Measurements from ENCODE around the gene MS4A10. TPM values are rescaled to one million over a fixed set of nuclear protein-coding genes. Genes with fewer than 3 reads are reported as not detected.

MS4A10 gene
- polyA plus RNA-seq, 2 of the 4 experiments (the other 2 are of a cell fraction), result not detected

DNA sequence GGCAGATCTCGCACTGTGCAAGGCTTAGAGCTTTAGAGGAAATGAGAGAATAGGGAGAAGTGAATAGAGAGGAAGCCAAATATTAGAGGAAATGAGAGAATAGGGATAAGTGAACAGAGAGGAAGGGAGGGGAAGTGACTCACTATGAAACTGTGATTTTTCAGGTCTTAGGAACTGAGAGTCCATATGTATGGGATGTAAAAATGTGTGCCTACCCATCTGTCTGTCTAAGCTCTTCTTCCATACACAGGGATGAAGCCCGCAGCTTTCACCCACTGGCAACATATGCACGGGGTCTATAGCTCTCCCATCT lies 50.4 kb downstream of the MS4A10 start:
- H3K27ac ChIP-seq, result no peak overlapping the region
- ATAC-seq (no peak), FAIRE-seq (no peak), DNase-seq (ENCODE audit: low read depth in 1 of 2, low spot score in 1 of 2) (no peak)
- no peaks in the 10 kb centered on the region for H3K4me1 ChIP-seq
- H3K4me2 ChIP-seq, result no peak overlapping the region
- ChIA-PET CTCF (interaction anchor here (1.0 to 3.8 kb wide), 5 partner anchors 23 to 549 kb away, joined by 3 to 18 read pairs (median 3); no protein-coding TSS in a partner anchor), POLR2A (no interaction called here)
- WGBS (ENCODE audit: missing lambda C conversion rate), result 49% methylated on average over 3 of the region's 3 CpGs
- H3K4me3 ChIP-seq, result no peak overlapping the region
- TF ChIP-seq GATA3 (IDR thresholded peaks at IDR 0.05; ENCODE audit: borderline replicate concordance) (no peak), ZFP36 (IDR thresholded peaks at IDR 0.05; ENCODE audit: borderline replicate concordance, partially characterized antibody) (no peak), JUN (IDR thresholded peaks at IDR 0.05) (no peak), NPAS2 (CRISPR knock-in tag; IDR thresholded peaks at IDR 0.05; ENCODE audit: borderline replicate concordance) (no peak), POLR2AphosphoS2 (conservative IDR thresholded peaks at IDR 0.05; ENCODE audit: low read length) (no peak), JUNB (IDR thresholded peaks at IDR 0.05) (no peak), HOXB13 (CRISPR knock-in tag; IDR thresholded peaks at IDR 0.05; ENCODE audit: low read depth) (no peak)
- TF ChIP-seq, protein P1, sequence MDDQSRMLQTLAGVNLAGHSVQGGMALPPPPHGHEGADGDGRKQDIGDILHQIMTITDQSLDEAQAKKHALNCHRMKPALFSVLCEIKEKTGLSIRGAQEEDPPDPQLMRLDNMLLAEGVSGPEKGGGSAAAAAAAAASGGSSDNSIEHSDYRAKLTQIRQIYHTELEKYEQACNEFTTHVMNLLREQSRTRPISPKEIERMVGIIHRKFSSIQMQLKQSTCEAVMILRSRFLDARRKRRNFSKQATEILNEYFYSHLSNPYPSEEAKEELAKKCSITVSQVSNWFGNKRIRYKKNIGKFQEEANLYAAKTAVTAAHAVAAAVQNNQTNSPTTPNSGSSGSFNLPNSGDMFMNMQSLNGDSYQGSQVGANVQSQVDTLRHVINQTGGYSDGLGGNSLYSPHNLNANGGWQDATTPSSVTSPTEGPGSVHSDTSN (IDR thresholded peaks at IDR 0.05), result no peak
- TF ChIP-seq, protein P2, sequence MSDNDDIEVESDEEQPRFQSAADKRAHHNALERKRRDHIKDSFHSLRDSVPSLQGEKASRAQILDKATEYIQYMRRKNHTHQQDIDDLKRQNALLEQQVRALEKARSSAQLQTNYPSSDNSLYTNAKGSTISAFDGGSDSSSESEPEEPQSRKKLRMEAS (IDR thresholded peaks at IDR 0.05), result no peak
- TF ChIP-seq, protein P3, sequence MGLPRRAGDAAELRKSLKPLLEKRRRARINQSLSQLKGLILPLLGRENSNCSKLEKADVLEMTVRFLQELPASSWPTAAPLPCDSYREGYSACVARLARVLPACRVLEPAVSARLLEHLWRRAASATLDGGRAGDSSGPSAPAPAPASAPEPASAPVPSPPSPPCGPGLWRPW (IDR thresholded peaks at IDR 0.05), result no peak
- H3K9me3 ChIP-seq, result no peaks in the 10 kb centered on the region

DNA sequence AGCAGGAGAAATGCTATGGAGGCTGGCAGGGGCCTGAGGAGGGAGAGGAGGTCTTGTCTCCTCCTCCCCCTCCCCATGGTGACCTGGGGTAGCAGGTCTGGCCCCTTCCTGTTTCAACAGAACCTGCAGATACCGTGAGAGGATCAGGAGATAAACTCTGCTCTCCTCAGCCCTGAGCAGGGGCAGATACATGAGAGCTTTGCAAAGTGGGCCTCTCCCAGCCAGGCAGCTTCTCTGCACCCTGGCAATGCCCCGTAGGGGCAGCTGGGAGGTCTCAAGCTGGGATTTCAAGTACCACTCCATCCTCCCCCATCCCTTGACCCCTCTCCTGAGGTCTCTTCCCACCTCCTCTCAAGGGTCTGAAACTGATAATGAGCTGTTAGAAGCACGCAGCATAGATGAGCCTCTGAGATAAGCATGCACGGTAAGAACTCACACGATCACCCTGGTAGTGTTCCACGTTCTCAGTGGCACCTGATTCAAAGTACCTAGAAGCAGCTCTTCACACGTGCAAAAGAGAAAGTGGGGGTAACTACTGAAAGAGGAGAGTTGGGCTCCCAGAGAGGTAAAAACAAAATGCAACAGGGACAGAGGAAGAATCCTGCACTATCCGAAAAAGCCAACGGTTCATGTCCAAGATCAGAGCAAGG lies 51.9 kb downstream of the MS4A10 start:
- H3K4me1 ChIP-seq, result peaks cover 4% of the 10 kb centered on the region; the same call in 1 of the 3 replicates
- H3K4me2 ChIP-seq, result no peak overlapping the region
- FAIRE-seq, result no peak
- no peak overlapping the region for H3K4me3 ChIP-seq
- ATAC-seq, result no peak
- no peaks in the 10 kb centered on the region for H3K9me3 ChIP-seq
- no peak overlapping the region for H3K27ac ChIP-seq
- WGBS (ENCODE audit: missing lambda C conversion rate), result 65% methylated on average over 7 of the region's 9 CpGs
- ChIA-PET CTCF (interaction anchor here (0.8 to 3.8 kb wide), 10 partner anchors 9 to 337 kb away, joined by 3 to 18 read pairs (median 4); no protein-coding TSS in a partner anchor), POLR2A (no interaction called here)
- no peak for DNase-seq (ENCODE audit: low read depth in 1 of 2, low spot score in 1 of 2)
- TF ChIP-seq, protein P2 (IDR thresholded peaks at IDR 0.05), result no peak
- TF ChIP-seq RAD21 (conservative IDR thresholded peaks at IDR 0.05 in 1 of 2, IDR thresholded peaks at IDR 0.05 in 1 of 2) (no peak), HOXA7 (CRISPR knock-in tag; IDR thresholded peaks at IDR 0.05) (no peak), ZSCAN20 (CRISPR knock-in tag; IDR thresholded peaks at IDR 0.05) (no peak), JUNB (IDR thresholded peaks at IDR 0.05) (no peak), MAFK (IDR thresholded peaks at IDR 0.05; ENCODE audit: partially characterized antibody) (no peak), PHF8 (IDR thresholded peaks at IDR 0.05; ENCODE audit: borderline replicate concordance, low read depth) (no peak), POLR2AphosphoS2 (conservative IDR thresholded peaks at IDR 0.05; ENCODE audit: low read length) (no peak), BHLHE40 (IDR thresholded peaks at IDR 0.05; ENCODE audit: low read depth, low read length) (no peak), CHD2 (IDR thresholded peaks at IDR 0.05; ENCODE audit: low read length, partially characterized antibody) (no peak), FOSB (CRISPR knock-in tag; IDR thresholded peaks at IDR 0.05) (no peak), RARB (CRISPR knock-in tag; IDR thresholded peaks at IDR 0.05) (no peak), NR3C1 (IDR thresholded peaks at IDR 0.05) (no peak)
- TF ChIP-seq, protein P4, sequence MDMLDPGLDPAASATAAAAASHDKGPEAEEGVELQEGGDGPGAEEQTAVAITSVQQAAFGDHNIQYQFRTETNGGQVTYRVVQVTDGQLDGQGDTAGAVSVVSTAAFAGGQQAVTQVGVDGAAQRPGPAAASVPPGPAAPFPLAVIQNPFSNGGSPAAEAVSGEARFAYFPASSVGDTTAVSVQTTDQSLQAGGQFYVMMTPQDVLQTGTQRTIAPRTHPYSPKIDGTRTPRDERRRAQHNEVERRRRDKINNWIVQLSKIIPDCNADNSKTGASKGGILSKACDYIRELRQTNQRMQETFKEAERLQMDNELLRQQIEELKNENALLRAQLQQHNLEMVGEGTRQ (IDR thresholded peaks at IDR 0.05), result no peak
- TF ChIP-seq, protein P5, sequence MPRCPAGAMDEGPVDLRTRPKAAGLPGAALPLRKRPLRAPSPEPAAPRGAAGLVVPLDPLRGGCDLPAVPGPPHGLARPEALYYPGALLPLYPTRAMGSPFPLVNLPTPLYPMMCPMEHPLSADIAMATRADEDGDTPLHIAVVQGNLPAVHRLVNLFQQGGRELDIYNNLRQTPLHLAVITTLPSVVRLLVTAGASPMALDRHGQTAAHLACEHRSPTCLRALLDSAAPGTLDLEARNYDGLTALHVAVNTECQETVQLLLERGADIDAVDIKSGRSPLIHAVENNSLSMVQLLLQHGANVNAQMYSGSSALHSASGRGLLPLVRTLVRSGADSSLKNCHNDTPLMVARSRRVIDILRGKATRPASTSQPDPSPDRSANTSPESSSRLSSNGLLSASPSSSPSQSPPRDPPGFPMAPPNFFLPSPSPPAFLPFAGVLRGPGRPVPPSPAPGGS (IDR thresholded peaks at IDR 0.05), result no peak

All from A549 (cell line).